Activated naive CD8-positive, alpha-beta T cell treated with anti-CD3 and anti-CD28 coated beads, Interleukin-2, amount 50 U/mL, for 16 hours (primary cell): ENCODE measurements around the gene MAST1.
"Not testable (repeated sequence)": the region's sequence is repeated elsewhere in the genome, so short reads cannot be mapped to it uniquely, and the experiment has no call there.

Experiments
- DNase-seq: peaks from one replicate; pipeline ENCODE4 v3.0.0-alpha.2; 2020; ENCODE audit warnings: low read depth, low spot score

MAST1 gene

DNA sequence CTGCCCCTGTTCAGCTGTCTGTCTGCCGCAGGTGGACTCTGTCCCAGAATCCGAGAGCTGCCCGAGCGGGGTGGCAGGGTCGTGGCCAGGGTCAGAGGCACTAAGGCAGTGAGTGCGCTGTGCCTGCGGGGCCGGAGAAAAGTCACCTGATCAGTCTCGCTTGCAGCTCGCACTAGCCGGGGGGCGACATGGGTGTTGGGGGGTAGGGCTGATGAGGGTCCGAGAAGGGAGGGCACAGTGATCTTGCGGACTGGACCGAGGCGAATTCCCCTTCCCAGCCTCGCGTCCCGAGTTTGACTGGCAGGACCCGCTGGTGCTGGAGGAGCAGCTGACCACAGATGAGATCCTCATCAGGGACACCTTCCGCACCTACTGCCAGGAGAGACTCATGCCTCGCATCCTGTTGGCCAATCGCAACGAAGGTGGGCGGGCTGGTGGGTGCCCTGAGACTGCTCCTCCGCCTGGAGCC lies 53.3 kb downstream of the MAST1 start:
- DNase-seq = no peak

DNA sequence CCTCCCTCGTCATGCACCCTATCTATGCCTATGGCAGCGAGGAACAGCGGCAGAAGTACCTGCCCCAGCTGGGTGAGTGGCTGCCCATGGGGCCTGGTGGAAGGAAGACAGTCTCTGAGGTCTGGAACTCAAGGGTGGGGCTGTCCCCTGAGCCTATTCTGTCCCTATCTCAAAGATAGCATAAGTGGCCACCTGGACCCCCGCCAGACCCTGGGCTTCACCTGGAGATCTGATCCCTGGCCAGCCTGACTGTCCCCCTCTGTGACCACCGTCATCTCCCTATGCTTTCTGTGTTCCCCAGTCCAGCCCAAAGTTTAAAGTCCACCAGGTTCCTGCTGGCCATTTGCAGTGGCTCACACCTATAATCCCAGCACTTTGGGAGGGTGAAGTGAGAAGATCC lies 55.3 kb downstream of the MAST1 start:
- no peak for DNase-seq

DNA sequence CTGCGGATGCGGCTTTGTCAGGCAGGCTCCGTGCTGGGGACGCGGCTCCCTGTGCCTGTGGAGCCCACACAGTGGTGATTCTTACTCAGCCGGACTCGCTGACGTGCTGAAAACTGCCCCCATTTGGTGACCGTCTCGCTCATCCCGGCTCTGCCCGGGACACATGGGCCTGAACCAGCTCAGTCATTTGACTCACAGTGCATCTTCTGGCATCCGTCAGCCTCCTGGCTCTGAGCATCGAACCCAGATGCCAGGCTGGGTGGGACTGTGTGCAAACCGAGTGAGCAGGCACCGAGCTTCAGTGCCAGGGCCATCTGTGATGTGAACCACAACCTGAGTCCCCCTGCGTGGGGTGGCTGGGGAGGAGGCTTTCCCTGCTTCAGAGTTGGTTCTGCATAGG lies 58.1 kb downstream of the MAST1 start:
- no peak for DNase-seq

DNA sequence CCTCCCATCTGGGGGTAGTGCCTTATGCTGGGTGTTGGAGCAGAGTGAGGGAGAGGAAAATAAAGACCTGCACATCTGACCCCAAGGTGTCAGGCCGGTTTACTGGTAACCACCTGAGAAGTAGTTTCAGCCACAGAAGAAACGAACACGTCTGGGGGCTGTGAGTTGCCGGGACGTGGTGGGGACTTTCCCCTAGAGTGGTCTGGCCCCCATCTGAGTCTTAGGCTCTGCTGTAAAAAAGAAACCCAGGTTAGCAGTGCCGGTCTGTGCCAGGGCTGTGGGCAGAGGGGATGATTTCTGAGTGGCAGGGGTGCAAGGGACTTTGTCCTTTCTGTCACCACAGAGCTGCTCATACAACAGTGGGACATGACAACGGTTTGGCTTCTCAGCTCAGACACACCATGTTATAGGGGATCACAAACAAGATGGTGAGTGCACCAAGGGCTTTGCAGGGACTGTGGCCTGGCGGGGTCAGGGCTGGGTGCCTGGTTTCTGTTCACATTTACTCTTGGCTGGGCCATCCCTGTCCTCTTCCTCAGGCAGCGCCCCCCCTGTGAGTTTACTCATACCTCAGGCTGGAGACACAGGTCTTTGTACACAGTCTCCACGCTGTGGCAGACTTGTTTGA lies 61.7 kb downstream of the MAST1 start:
- no peak for DNase-seq

DNA sequence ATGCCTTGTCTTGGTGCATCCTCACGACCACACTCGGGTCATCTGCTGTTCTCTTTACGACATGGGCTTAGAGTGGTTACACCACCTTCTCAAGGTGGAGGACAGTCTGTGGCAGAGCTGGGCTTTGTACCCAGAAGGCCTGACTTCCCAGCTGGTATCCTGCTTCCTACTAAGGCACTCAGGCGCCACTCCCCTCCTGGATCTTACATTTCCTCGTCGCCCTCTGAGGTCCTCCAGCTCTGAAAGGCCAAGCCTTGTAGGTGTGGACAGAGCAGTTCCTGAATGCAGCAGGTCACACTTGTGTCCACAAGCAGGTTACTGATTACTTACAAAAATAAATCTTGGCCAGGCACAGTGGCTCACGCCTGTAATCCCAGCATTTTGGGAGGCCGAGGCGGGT lies 68.9 kb downstream of the MAST1 start:
- no peak for DNase-seq

DNA sequence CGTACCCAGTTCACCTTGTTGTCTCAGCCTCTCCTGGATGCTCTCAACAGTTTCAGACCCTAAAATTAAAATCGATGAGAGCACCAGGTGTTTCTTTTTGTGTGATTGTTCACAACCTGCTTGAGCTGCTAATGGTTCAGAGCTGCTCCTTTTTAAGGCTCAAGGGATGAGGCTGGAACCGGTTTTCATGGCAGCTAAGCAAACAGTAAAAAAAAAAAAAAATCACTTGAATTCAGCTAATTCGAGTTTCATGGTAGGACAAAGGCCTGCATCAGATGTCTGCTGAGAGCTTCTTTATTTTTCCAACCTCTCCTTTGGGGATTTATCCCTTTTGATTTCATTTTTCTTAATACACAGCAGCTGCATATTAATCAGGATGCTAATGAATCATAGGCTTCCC lies 74.3 kb downstream of the MAST1 start:
- no peak for DNase-seq

DNA sequence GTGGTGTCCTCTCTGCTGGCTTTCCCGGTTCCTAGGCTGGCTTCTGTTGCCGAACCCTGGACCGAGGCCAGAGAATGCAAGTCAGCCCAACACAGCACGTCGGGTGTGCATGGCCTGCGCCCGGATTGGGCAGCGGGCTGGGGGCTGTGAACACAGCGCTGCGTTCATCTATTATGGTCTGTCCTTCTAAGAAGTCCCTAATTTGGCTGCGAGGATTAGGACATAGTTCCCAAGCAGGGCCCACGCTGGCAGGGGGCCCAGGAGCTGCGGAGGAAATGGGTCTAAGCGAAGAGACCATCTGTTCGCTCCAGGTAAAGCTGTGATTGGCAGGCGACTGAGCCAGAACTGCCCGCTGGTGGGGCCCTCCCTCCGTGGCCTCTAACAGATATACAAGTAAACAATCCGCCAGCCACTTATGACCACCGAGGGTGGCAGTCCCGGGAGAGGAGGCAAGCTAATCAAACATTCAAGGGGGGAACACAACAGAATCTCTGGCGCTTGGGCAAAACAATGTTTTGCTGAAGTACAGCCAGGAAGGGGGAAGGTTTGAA lies 74.8 kb downstream of the MAST1 start:
- DNase-seq = no peak

DNA sequence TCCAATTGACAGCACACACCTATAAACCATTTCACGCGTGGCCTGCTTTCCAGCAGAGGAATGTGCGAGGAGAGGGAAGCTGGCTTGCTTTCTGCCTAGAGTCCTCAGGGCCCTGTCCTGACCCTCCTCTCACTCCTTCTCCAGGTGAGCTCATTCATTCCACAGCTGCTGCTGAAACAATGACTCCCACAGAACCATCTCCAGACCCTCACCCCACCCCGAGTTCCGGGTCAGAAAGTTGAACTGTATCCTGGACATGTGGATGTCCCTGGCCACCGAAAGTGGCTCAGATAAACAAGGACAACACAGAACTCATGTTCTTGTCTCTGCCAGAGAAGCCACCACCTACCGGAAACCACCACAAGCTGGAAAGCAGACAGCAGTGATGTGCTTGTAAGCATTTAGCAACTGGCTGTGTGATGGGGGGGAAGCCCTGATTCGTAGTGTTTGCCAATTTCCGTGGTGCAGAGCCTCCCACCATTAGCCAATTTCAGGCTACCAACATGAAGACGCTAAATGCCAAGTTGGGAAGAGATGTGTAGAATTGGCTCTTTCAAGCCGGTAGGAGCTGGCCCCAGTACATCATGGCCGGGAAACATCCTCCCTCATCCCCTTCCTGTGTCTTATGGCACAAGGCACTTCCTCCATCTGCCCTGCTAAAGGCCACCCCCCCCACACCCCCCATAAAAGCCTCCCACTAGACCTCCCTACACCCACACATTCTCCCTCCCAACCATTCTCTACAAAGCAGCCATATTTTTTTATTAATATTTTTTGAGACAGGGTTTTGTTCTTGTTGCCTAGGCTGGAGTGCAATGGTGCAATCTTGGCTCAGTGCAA lies 75.8 kb downstream of the MAST1 start:
- DNase-seq = no peak

DNA sequence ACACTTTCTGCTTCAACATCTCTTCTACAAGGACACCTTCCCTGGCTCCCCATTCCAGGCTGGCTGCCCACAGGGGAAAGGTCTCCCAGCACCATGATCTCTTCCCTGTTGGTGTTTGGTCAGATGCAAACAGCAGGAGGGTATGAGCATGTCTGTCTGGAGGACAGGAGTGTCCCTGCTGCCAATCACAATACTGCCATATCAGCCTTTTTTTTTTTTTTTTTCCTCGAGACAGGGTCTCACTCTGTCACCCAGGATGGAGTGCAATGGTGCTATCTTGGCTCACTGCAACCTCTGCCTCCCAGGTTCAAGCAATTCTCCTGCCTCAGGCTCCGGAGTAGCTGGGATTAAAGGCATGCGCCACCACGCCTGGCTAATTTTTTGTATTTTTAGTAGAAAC lies 77.5 kb downstream of the MAST1 start:
- DNase-seq = not testable (repeated sequence)

DNA sequence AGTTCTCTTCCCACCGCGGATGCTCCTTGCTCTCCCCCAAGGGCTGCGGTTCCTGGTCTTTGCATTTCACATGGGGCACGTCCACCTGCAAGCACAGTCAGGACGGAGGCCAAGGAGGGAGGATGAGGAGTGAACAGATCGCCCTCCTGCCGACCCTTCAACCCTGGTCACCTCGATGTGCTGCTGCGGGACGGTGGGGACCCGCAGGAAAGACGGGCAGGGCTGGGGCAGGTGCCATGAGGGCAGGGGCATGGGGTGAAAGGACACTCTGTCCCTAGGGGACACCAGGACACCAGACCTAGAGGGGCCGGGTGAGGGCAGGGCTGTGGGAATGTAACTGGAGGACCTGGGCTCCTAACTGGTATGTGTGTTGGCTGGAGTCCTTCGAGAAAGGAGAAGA lies 79.9 kb downstream of the MAST1 start:
- DNase-seq = no peak

DNA sequence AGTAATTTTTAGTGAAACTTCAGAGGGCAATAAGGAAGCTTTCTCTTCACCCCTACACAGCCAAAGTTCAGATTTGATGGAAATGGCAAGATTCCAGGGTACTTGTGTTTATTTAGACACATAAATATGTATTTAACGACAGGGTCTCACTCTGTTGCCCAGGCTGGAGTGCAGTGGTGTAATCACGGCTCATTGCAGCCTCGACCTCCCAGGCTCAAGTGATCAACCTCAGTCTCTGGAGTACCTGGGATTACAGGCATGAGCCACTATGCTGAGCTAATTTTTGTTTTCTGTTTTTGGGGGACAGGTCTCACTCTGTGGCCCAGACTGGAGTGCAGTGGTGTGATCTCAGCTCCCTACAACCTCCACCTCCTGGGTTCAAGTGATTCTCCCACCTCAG lies 82.7 kb downstream of the MAST1 start:
- no peak for DNase-seq

DNA sequence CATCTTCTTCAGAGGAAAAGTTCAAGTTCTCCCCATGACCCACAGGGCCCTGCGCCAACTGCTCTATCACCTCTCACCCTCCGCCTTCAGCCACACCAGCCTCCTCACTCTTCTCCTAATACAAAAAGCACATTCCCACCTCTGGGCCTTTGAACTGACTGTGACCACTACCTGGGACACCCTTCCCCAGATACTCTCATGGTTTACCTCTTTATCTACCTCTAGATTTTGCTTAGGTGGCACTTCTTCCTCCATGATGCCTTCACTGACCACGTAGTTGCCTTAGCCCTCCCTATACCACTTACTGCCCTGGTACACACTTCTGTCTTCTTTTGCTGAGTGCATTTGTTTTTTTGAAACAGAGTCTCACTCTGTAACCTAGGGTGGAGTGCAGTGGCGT lies 84.6 kb downstream of the MAST1 start:
- DNase-seq = no peak
